Thyroid gland (tissue), 4 donors: ENCODE data around the gene CTIF.

Source experiments
- CTCF ChIP-seq, 6 experiments: fragments of 200-600 bp in 3 of 6; fragments of 450-650 bp in 3 of 6; sonication (generic) in 3 of 6; IDR thresholded peaks; one replicate each; pipeline ENCODE4 v1.5.1; 2016 to 2019; ENCODE audit warnings: antibody characterized with exemption in 6 of 6, mild to moderate bottlenecking in 2 of 6, inconsistent platforms in 1 of 6, moderate library complexity in 1 of 6
- POLR2A ChIP-seq, 2 donors: fragments of 450-650 bp; IDR thresholded peaks; one replicate each; pipeline ENCODE4 v1.6.1; 2017; ENCODE audit warnings: antibody characterized with exemption in 2 of 2, mild to moderate bottlenecking in 2 of 2, moderate library complexity in 1 of 2

GRCh38 chr18:48885924-48886400, 347.1 kb downstream of the CTIF start:
- TF ChIP-seq CTCF (IDR thresholded peaks at IDR 0.05) (no peak), POLR2A (IDR thresholded peaks at IDR 0.05) (no peak)
